T-helper 1 cell (primary cell): Measurements from ENCODE around the gene TEDC2.
"Not testable (repeated sequence)": the region's sequence is repeated elsewhere in the genome, so short reads cannot be mapped to it uniquely, and the experiment has no call there.

Experiments used
- DNase-seq, 5 donors: peaks; one replicate each; pipeline ENCODE4 v3.0.0-alpha.2; 2012 to 2020
- total RNA-seq, 4 donors: gene quantifications; one replicate each; lab custom pipeline; 2026; lab: John Stamatoyannopoulos, UW

The TEDC2 gene, protein sequence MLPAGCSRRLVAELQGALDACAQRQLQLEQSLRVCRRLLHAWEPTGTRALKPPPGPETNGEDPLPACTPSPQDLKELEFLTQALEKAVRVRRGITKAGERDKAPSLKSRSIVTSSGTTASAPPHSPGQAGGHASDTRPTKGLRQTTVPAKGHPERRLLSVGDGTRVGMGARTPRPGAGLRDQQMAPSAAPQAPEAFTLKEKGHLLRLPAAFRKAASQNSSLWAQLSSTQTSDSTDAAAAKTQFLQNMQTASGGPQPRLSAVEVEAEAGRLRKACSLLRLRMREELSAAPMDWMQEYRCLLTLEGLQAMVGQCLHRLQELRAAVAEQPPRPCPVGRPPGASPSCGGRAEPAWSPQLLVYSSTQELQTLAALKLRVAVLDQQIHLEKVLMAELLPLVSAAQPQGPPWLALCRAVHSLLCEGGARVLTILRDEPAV
- total RNA-seq, result 0.15 to 0.62 (median 0.45) reads per million in 4 donors

DNA sequence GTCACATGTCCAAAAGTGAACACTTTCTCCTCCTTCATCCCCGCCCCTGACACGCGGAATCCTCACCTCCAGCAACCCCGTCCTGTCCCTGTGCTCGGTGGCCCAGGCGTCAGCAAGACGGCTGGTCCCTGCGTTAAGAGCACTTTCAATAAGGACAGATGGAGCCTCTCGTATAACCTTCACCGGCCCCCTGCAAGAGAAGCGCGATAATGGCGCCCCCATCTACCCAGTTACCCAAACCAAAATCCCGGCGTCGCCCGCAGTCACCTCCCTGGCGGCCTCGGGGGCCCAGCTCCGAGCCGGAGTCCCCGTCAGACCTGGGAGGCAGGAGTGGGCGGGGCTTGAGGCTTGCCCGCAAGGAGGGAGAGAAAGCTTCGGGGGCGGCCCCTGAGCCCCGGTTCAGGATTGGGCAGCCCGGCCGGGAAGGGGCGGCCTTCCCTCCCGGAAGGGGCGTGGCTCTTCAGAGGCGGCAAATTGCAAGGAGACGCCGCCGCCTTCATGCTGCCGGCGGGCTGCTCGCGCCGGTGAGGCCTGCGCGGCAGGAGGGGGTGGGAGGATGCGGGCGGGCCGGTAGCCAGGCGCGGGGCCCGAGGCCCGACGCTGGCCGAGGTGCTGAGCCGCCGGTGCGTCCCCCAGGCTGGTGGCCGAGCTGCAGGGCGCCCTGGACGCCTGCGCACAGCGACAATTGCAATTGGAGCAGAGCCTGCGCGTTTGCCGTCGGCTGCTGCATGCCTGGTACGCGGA is at the start of gene TEDC2:
Gene TEDC2 (plus strand): TSS at position 463 of the 744 bp plus-strand sequence. CDS start 36 bp downstream, at position 499.
- DNase-seq, result peak; percentile 96 to 97 (median 97)

DNA sequence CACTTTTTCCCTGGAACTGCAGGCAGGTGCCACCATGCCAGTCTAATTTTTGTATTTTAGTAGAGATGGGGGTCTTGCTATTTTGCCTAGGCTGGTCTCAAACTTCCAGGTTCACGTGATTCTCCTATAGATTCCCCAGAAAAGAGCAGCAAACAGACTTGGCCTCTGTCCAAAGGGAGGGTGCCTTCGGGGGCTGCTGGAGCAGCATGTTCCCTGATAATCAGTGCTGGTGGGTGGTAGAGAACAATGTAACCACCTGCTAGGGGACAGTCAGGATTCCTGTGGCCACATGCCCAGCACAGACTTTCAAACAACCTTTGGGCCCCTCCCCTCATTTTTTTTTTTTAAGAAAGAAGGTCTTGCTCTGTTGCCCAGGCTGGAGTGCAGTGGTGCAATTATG is 44.8 kb upstream of the TEDC2 start:
- no peak for DNase-seq

GRCh38 chr16:2420035-2420434 is 39.9 kb upstream of the TEDC2 start:
- no peak for DNase-seq

DNA sequence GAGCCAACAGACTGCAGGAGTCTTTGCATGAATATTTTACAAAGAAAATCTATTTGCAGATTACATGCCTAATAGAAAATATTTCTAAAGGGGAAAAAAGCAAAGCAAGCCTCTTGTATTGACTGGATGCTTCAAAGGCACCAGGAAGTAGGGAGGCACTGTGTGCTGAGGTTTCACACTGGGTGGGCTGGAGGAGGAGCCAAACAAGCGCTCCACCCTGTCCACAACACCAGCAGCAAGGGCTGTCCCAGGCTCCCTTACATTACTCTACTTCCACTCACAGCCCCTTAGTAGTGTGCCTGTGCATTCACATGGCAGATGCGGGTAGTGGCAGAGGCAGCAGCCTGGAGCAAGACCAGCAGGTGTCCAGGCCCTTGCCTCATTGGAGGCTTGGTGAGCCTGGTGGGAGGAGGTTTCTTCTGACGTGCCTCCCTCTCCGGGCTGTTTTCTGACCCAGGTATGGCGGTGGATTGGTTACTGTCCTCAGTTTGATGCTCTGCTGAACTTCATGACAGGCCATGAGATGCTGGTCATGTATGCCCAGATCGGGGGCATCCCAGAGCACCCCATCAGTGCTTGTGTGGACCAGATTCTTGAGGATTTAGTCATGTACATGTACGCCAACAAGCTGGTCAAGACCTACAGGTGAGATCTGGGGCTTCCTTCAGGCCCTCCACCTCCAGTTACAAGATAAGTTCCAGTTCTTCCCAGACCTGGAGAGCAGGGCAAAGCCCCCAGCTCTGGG is 37.6 kb upstream of the TEDC2 start:
- no peak for DNase-seq

DNA sequence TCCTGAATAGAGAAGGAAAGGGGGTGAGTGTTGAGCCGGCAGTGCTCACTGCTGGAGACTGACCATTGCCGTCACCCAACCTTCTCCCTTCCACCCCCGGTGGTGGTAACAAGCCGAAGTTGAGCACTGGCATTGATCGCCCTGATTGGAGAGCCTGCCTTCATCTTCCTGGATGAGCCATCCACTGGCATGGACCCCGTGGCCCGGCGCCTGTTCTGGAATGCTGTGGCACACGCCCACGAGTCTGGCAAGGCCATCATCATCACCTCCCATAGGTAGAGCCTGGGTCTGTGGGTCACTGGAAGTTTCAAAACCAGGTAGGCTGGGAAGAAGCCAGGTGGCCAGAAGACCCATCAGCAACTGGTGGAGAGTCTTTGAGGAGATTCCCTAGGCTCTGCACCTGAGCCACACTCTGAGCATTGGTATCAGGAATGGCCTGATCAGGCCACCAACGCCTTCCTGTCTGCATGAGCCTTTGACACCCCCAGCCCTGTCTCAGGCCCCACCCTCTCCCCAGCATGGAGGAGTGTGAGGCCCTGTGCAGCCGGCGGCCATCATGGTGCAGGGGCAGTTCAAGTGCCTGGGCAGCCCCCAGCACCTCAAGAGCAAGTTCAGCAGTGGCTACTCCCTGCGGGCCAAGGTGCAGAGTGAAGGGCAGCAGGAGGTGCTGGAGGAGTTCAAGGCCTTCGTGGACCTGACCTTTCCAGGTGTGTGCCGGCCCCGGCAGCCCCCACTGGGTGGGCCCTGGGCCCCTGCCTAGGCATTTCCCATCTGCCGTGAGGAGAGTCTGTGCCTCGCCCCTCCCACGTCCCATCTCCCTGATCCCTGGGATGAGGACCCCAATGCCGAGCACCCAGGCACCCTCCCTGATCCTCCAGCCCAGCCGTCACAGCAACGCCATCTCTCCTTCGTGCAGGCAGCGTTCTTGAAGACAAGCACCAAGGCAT is 35.6 kb upstream of the TEDC2 start:
- DNase-seq, result no peak

GRCh38 chr16:2425008-2425518 is 34.8 kb upstream of the TEDC2 start:
- no peak for DNase-seq

DNA sequence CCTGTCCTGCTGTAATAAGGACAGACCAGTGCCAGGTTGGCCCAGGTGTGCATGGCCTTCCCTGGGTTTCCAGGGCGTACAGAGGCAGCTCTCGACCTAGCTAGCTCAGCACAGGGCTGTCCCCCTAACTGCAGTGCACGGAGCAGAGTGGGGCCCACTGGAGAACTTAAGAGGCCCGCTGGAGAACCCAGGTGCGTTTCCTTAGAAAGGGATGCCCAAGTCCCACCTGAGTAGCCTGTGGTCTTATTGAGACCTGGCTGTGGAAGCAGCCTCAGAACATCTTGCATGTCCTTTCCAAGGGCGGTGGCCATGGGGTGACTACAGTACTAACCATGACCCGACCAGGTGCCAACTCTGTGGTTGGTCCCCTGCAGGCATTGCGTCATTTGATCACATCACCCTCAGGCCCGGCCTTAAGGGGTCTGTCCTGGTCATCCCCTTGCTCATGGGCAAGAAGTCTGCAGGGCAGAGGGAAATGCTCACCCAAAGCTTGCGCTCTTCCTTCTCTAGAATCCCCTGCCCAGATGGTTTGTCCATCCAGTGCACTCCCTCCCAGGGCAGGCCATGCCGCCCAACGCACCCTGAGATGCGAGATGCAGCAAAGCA is 34.0 kb upstream of the TEDC2 start:
- no peak for DNase-seq

DNA sequence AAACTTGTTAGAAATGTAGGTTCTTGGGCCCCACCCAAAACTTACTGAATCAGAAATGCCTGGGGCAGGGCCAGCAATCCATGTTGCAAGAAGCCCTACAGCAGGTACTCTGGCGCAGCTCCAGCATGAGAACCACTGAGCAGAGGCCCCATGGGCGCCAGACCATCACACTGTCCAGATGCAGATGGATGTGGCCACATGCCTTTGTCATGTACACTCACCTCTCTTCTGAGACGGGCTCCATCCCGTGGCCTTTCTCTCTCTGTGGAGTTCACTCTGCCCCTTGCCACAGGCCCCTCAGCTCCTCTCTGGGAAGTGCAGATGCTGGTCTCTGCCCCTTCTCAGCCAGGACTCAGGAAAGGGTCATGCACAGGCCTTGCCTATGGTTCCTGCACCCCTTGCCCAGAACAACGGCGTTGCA is 33.0 kb upstream of the TEDC2 start:
- no peak for DNase-seq

DNA sequence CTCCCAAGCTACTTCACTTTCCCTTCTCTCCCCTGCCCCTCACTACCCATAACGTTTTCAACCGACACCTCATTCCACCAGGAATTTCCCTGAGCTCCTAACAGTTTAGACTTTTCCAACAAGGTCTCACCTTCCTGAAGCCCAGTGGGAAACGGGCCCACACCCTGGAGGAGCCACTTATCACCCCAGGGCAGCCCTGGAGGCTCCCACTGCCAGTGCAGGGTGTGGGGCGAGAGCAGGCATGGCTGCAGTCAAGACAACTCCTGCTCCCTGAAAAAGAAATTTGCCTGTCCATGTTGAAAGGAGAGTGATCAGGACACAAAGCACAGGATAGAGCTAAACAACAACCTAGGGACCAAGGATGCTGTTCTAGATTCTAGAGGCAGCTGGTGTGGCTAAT is 32.4 kb upstream of the TEDC2 start:
- no peak for DNase-seq

GRCh38 chr16:2428051-2428783 is 31.7 kb upstream of the TEDC2 start:
- DNase-seq, result peak in 1 of 5 donors; percentile 5

GRCh38 chr16:2428784-2429033 is 31.2 kb upstream of the TEDC2 start:
- DNase-seq, result no peak

DNA sequence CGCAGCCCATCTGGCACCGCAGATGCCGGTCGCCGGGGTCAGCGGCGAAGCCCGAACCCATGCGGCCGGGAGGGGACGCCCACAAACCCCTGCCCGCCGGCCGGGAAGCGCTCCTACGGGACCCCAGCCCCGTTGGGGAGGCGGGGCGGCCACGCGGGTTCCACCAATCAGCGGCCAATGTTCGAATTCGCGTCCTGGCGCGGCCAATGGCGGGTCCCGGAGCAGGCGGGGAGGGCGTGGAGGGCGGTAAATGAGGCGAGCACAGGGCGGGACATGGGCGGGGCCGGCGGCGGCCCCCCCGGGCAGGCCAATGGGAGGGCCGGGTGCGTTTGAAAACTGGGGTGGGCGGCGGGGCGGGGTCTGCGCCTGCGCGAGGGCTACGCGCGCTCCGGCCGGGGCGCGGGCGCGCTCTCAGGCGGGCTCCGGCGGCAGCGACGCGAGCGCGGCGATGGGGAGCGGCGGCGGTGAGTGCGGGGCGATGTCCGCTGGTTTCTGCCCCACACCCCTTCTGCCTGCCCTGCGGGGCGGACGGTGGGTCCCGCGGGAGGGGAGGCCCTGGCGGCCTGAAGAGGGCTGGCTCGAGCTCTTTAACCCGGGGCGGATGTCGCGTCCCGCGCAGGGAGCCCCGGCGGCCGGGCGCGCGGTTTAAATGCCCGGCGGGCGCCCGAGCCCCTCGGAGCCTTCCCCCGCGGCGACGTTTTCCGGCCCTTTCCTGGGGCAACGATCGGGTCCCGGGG is 30.7 kb upstream of the TEDC2 start, which contains the start of gene CCNF:
Gene CCNF (plus strand): TSS at position 414 of the 737 bp plus-strand sequence. CDS start 35 bp downstream, at position 449.
- peak; percentile 97 to 98 (median 97) for DNase-seq

DNA sequence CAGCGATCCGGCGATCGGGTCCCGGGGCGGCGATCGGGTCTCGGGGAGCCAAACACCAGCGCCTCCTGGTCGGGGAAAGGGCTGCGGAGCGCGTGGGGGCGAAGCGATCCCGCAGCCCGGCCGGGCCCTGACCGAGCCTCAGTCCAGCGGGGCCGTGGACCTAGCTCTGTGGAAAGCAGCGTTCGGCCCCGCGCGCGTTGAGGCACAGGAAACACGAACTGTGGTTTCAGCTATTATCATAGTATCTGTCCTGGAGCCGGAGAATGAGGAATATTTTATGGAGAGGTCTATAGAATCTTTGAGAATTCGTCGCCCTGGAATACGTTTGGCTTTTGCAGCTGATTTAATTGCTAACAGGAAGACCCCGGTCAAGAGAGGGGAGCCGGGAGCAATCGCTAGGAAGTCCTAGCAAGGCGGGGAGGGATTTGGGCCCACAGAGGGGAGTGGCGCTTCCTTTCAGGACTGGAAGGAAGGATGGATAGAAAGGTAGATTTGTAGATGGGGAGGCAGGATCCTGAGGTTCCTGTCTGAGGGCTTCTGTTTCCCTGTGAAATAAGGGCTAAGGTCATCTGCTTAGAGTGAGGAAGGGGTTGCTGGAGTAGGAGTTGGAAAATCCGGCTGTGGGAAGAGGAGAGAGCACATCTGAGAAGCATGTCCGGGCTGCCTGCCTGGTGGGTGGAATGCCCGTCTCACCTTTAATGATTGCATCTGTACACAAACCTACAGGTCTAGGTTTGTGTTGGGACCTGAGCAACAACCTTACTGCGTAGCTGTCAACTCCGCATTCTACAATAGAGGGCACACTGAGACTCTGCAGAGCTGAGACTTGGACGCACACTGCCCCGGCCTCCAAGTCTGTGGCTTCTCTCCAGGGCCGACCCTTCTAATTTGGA is 29.9 kb upstream of the TEDC2 start:
- DNase-seq, result peak in 2 of 5 donors; percentile 6 to 36

- no peak for DNase-seq
Measured at GRCh38 chr16:2432286-2432685, 27.6 kb upstream of the TEDC2 start.

DNA sequence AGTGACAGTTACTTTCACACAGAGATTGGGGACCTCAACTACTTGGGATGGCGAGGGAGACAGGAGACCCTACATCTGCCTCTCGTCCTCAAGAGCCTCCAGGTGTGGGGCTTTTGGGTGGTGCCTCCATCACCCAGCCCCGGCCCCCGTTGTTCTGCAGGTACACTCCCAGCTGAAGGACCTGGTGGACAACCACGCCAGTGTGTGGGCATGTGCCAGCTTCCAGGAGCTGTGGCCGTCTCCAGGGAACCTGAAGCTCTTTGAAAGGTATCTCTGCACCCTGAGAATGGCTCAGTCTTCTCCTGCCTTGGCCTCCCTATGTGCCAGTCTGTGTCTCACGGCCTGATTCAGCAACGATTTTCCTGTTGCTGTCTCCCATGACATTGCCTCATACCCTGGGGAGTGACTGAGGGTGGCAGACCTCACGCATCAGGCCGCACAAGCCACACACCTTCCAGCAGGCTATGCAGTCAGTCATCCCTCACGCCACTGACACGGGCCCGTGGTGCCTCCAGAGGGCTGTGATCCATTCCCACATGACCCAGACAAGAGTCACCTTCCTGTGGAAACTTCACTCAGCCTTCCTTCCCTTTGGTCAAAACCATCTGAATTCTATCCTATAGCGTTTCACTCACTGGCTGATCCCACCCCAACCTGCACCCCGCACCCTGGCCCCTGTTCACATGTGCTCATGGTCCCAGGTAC is 27.0 kb upstream of the TEDC2 start:
- DNase-seq, result no peak

DNA sequence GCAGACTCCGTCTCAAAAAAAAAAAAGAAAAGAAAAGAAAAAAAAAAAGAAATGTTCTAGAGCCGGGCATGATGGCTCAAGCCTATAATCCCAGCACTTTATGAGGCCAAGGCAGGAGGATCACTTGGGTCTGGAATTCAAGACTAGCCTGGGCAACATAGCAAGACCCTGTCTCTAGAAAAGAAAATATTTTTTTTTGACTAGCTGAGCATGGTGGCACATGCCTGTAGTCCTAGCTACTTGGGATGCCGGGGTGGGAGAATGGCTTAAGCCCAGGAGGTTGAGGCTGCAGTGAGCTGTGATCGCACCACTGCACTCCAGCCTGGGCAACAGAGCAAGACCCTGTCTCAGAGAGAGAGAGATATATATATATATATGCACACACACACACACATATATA is 24.7 kb upstream of the TEDC2 start:
- not testable (repeated sequence) for DNase-seq

GRCh38 chr16:2436110-2436509 is 23.8 kb upstream of the TEDC2 start:
- DNase-seq, result no peak
